ENCODE measurements around the gene SLC29A1. TPM values are rescaled to one million over a fixed set of nuclear protein-coding genes. Genes with fewer than 3 reads are reported as not detected.
A peak's percentile ranks its signal among the peaks of the same experiment; 100 is the strongest.
"Not testable (repeated sequence)": the region's sequence is repeated elsewhere in the genome, so short reads cannot be mapped to it uniquely, and the experiment has no call there.

SLC29A1 gene
- total RNA-seq, 1 donor from 2014 or later = 1.8 TPM

DNA sequence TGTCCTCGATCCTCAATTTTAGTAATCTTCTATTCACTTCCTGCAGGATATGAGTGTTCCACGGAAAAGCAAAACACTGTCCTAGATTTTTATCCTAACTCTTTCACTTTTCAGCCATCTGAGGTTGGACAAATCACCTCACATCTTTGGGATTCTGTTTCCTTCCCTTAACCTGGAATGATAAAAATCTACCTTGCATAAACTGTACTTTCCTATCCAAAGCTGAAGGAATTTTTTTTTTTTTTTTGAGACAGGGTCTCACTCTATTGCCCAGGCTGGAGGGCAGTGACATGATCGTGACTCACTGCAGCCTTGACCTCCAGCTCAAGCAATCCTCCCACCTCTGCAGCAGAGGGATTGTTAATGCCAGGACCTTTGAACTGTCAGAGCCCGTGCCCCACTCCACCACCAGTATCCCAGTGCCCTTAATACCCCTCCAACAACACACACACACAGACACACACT, 44.3 kb upstream of the SLC29A1 start:
- FAIRE-seq (no peak), DNase-seq (ENCODE audit: low read depth) (peak; percentile 13)
- Histone ChIP-seq H3K4me3 (ENCODE audit: low read depth, low read length) (no peak overlapping the region), H3K27me3 (ENCODE audit: control insufficient read depth, insufficient read depth, low read length) (no peaks in the 10 kb centered on the region), H3K36me3 (ENCODE audit: control insufficient read depth, insufficient read depth, low read length) (no peaks in the 10 kb centered on the region)
- TF ChIP-seq, protein P1, sequence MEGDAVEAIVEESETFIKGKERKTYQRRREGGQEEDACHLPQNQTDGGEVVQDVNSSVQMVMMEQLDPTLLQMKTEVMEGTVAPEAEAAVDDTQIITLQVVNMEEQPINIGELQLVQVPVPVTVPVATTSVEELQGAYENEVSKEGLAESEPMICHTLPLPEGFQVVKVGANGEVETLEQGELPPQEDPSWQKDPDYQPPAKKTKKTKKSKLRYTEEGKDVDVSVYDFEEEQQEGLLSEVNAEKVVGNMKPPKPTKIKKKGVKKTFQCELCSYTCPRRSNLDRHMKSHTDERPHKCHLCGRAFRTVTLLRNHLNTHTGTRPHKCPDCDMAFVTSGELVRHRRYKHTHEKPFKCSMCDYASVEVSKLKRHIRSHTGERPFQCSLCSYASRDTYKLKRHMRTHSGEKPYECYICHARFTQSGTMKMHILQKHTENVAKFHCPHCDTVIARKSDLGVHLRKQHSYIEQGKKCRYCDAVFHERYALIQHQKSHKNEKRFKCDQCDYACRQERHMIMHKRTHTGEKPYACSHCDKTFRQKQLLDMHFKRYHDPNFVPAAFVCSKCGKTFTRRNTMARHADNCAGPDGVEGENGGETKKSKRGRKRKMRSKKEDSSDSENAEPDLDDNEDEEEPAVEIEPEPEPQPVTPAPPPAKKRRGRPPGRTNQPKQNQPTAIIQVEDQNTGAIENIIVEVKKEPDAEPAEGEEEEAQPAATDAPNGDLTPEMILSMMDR (IDR thresholded peaks at IDR 0.05; ENCODE audit: insufficient read depth, low read length, severe bottlenecking) = no peak

DNA sequence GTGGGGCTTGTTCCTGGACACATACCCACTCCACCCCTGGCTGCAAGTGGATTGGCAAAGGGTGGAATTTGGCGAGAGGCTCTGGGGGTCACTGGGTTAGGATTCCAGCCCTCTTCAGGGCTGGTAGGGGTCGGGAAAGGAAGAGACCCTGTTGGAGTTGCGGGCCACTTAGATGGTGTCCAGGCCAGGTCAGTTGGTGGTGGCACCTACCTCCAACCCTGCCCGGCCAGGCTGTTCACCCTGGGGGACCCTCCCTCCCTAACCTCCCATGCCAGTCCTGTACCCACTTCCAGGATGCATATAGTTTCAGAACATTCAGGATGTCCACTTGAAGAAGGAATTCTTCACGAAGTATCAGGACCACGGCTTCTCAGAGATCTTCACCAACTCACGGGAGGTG, 43.7 kb upstream of the SLC29A1 start:
- Histone ChIP-seq H3K27me3 (ENCODE audit: control insufficient read depth, insufficient read depth, low read length) (no peaks in the 10 kb centered on the region), H3K4me3 (ENCODE audit: low read depth, low read length) (no peak overlapping the region), H3K36me3 (ENCODE audit: control insufficient read depth, insufficient read depth, low read length) (no peaks in the 10 kb centered on the region)
- TF ChIP-seq, protein P1 (IDR thresholded peaks at IDR 0.05; ENCODE audit: insufficient read depth, low read length, severe bottlenecking) = no peak
- DNase-seq (ENCODE audit: low read depth) (no peak), FAIRE-seq (no peak)

DNA sequence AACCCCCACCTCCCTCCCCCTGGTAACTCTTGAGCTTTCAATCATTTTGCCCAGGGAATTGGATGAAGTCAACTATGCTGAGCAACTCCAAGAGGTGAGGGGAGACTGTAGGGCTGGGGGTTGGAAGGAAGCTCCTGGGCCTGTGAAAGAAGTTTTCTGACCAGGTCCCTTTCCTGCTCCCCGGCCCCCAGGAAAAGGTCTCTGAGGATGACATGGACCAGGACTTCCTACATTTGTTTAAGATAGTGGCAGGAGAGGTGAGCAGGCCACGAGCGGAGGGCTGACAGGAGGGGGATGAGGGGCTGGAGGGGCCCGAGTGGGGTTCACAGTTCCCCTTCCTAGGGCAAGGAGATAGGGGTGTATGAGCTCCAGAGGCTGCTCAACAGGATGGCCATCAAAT, 43.0 kb upstream of the SLC29A1 start:
- FAIRE-seq (no peak), DNase-seq (ENCODE audit: low read depth) (no peak)
- no peaks in the 10 kb centered on the region for H3K36me3 ChIP-seq (ENCODE audit: control insufficient read depth, insufficient read depth, low read length)
- no peaks in the 10 kb centered on the region for H3K27me3 ChIP-seq (ENCODE audit: control insufficient read depth, insufficient read depth, low read length)
- TF ChIP-seq, protein P1 (IDR thresholded peaks at IDR 0.05; ENCODE audit: insufficient read depth, low read length, severe bottlenecking) = no peak
- no peak overlapping the region for H3K4me3 ChIP-seq (ENCODE audit: low read depth, low read length)

DNA sequence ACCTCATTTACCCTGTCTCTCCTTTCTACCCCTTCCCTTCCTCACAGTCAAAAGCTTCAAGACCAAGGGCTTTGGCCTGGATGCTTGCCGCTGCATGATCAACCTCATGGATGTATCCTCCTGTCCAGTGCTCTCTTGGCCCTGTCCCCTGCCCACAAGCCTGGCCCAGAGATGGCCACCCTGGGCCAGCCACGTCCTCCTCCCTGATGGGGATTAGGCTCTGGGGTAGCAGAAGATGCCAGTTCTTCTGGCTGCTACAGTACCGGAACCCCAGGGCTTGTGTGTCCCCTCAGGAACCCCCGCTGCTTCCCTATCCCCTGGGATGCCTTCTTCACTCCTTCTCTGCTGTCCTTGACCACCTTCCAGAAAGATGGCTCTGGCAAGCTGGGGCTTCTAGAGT, 42.5 kb upstream of the SLC29A1 start:
- FAIRE-seq (no peak), DNase-seq (ENCODE audit: low read depth) (no peak)
- Histone ChIP-seq H3K27me3 (ENCODE audit: control insufficient read depth, insufficient read depth, low read length) (no peaks in the 10 kb centered on the region), H3K4me3 (ENCODE audit: low read depth, low read length) (no peak overlapping the region), H3K36me3 (ENCODE audit: control insufficient read depth, insufficient read depth, low read length) (no peaks in the 10 kb centered on the region)
- TF ChIP-seq, protein P1 (IDR thresholded peaks at IDR 0.05; ENCODE audit: insufficient read depth, low read length, severe bottlenecking) = no peak

DNA sequence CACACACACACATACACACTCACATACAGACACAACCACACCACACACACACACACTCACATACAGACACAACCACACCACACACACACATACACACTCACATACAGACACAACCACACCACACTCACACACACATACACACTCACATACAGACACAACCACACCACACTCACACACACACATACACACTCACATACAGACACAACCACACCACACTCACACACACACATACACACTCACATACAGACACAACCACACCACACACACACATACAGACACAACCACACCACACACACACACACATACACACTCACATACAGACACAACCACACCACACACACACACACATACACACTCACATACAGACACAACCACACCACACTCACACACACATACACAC, 41.6 kb upstream of the SLC29A1 start:
- not testable (repeated sequence) for H3K36me3 ChIP-seq (ENCODE audit: control insufficient read depth, insufficient read depth, low read length); FAIRE-seq; H3K4me3 ChIP-seq (ENCODE audit: low read depth, low read length); H3K27me3 ChIP-seq (ENCODE audit: control insufficient read depth, insufficient read depth, low read length); DNase-seq (ENCODE audit: low read depth)

DNA sequence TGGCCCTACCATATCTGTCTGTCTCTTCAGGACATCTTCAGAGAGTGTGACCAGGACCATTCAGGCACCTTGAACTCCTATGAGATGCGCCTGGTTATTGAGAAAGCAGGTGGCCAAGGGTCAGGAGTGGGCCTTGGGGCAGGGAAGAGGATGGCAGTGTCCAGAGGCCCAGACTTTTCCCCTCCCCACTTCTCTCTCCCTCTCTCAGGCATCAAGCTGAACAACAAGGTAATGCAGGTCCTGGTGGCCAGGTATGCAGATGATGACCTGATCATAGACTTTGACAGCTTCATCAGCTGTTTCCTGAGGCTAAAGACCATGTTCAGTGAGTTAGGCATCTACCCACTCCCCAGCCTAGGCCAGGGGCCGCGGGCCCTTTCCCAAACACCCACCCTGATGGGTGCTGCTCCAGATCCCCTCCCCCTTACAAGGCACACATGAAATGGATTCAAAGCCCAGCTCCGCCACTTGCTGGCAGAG, 40.4 kb upstream of the SLC29A1 start:
- DNase-seq (ENCODE audit: low read depth) (no peak), FAIRE-seq (no peak)
- Histone ChIP-seq H3K27me3 (ENCODE audit: control insufficient read depth, insufficient read depth, low read length) (no peaks in the 10 kb centered on the region), H3K36me3 (ENCODE audit: control insufficient read depth, insufficient read depth, low read length) (no peaks in the 10 kb centered on the region), H3K4me3 (ENCODE audit: low read depth, low read length) (no peak overlapping the region)
- TF ChIP-seq, protein P1 (IDR thresholded peaks at IDR 0.05; ENCODE audit: insufficient read depth, low read length, severe bottlenecking) = no peak
